DMS 273 (cell line): ENCODE data around the gene SH2D1A.
A peak's percentile ranks its signal among the peaks of the same experiment; 100 is the strongest.
"Not testable (repeated sequence)": the region's sequence is repeated elsewhere in the genome, so short reads cannot be mapped to it uniquely, and the experiment has no call there.

ENCODE experiments used
- DNase-seq: peaks from one replicate; lab custom pipeline; 2025; ENCODE audit not compliant: unreplicated experiment; lab: John Stamatoyannopoulos, UW

Gene SH2D1A

DNA sequence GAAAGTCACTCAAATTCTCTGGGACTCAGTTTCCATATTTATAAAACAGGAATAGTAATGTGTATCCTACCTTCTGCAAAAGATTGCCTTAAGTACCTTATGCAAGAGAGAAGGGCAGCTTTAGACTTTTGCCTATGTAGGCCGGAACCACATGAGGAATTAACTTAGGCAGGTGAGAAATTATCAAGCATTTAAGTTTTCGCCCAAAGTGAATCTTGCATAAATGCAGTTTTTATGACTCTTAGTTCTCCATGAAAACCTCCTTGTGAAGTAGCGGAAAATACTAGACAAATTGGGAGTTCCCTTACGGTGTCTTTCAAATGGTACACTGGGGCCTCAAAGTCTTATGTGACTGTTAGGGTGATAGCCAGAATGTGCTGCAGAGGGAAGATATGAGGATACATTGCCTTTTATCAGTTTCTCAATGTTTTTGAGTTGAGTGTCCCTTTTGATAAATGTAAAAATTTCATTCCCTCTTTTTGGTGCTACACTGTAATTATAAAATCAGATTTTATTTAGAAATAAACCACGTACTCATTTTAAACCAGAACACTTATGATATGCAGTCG, 2.6 kb downstream of the SH2D1A start:
- no peak for DNase-seq

DNA sequence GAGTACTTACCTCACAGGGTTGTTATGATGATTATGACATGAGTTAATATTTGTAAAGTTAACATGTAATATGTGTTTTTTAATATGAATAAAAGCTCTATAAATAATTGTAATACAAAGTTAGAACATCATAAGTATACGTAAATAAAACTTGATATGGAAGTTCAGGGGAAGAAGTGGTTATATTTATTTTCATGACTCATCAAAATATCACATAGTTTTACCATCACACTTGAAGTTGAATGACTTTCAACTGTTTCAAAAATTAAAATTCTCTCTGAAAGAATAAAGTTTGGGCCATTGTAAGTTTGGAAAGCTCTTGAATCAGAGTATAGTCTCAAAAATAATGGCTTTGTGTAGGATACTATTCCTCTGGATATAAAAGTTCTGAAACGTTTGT, 8.3 kb downstream of the SH2D1A start:
- no peak for DNase-seq

DNA sequence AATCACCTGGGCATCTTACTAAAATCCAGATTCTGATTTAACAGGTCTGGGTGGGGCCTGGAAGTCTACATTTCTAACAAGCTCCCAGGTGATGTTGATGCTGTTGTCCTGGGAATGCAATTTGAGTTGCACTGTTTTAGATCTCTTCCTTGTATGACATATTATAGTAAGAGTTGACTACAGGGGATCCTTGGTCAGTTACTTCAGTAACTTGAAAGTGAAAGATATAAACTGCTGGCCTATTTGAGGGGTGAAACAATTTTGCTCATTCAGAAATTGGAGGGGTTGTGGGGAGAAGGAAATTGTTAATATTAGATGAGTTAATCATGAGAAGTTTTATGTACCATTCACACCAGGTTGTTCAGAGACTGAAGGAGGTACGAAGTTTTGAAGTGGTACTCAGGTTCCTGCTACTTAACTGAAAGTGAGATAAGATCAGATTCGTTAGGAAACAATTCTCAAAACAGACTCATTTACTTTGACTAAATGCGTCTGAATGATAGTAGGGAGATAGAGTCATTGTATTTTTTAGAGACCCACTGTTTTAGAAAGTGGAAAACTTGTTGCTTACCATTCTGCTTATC, 12.5 kb downstream of the SH2D1A start:
- DNase-seq = no peak

DNA sequence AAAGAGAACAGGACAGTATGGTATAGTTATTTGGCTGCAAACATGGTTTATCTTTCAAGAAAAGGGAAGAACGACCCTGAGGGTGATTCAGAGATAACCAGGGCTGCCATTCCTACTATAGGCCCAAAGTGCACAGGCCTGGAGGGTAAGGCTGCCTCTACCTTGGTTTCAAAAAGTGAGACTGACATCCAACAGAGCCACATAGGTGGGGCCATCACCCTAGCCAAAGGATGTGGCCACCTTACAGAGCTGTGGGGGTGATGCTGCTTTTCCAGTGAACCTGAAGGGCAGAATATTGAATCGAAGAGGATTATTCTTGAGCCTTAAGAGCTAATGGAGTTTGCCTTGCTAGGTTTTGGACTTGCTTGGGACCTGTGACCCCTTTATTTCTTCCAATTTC, 15.7 kb downstream of the SH2D1A start:
- DNase-seq = no peak

DNA sequence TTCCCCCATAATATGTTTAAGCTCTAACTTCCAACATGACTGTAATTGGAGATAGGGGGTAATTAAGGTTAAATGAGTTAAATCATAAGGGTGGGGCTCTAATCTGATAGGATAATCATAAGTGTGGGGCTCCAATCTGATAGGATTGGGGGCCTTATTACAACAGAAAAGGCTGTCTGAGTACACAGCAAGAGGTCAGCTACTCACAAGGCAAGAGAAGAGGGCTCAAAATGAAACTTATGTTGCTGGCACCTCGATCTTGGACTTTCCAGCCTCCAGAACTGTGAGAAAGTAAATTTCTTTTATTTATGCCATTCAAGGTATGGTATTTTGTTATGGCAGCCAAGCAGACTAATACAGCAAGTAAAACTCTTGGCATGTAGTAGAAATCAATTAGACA, 16.4 kb downstream of the SH2D1A start:
- no peak for DNase-seq

DNA sequence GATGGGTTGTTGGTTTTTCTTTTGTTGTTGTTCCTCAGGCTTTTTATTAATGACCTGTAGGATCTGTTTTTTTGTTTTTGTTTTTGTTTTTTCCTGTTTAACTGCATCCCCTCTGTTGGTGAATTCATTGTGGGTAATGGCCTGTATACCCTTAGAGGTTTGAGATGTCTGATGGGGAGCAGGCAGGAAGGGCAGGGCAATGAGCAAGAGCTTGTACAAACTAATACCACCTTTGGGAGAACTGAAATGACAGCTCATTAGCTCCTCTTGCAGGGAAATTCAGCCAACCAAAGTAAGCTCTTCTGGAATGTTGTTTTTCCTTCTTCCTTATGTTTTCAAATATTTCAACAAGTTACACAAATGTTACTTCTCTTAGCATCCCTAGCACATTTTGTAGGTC, 23.4 kb downstream of the SH2D1A start:
- no peak for DNase-seq

DNA sequence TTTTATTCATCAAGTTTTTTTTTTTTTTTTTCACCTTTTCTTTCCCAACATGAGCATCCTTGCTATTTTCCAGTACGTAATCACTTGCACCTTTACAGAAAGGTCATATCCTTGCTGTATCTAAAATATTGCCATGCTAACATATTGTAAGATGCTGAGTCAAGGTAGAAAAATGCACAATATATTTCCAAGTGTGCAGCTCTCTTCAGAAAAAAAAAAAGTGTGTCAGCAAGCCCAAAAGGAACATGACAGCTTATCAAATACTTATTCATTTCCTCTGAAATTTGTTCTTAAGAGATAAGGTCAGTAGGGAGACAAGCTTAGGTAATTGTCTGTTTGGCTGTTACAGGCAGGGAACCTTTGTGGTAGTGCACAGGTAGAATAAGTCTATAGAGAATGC, 27.0 kb downstream of the SH2D1A start:
- no peak for DNase-seq

DNA sequence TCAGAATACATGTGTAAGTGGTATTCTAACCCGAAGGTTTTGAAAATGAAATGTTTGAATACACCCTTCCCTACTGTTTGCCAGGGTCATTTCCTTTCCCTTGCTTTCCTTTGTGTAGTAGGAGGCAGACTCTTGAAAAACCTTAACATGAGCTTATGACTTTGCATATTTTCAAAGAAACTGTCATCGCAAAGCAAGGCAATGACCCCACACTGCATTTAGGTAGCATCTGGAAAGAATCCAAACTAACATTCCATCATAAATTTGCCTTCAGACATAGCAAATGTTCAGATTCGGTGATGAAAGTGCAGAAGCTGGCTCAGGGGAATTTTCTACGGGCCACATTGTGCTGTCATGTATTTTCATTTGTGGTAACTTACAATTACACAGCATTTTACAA, 32.3 kb downstream of the SH2D1A start:
- no peak for DNase-seq

DNA sequence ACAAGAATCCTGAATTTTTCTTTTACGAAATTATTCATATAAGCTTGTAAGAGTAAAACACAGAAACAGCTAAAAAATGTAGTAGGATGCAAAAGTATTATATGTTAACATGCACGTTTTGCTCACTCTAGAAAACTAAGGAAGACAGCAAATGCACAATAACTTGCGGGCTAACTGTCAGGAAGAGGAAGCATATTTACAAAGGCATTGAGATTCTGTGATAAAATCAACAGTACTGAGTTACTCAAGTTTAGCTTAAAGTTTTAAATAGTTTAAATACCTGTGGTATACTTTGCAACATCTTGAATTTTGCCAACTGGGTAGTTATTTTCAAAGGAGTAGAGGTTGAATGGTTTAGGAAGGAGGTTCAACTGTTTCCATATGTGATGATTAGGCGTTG, 37.0 kb downstream of the SH2D1A start:
- DNase-seq = no peak

DNA sequence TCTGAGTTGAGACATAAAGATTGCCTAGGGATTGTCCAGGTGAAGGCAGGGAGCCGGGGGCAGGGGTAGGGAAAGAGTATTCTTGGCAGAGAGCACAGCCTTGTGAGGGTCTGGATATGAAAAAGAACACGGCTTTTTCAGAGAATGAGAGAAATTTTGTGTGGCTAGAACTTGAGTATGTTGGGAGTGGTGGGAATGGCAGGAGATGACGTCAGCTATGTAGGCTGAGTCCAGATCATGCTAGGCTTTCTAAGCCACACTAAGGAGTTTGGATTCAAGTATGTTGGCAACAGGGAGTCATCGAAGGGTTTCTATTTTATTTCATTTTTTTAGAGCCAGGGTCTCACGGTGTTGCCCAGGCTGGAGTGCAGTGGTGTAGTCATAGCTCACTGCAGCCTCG, 40.0 kb downstream of the SH2D1A start:
- DNase-seq = no peak

DNA sequence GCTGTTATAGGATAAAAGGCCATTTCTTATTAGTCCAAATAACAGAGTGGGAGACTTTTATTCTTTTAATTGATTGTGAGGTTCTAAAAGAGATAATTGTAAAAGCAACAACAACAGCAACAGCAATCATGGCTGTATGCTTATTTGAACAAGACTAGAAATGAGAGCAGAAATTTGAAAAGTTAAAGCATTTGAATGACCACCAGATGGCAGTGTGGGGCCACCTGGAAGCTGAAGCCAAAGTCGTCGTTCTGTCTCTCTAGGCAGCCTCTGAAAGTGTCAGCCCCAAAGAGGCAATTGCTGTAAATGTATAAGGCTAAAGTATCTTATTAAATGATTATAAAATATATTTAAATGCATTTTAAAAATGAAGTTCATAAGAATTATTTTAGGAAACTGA, 42.2 kb downstream of the SH2D1A start:
- DNase-seq = peak; percentile 74

DNA sequence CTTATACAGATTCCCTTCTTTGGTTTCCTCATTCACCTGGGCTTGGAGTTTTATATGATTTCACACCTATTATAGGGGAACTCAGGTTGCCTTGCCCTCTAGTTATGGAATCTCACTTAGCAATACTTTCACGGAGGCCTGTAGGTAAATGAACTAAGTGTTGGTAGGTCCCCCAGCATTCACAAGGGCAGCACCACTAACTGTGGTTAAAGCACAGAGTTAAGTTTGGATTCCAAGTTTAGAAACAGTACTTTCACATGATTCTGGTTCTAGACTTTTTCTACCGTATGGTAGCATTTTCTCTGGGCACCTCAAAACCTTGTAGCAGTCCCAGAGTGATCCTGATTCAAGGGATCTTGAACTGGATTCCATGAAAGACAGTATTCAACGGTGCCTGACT, 46.4 kb downstream of the SH2D1A start:
- DNase-seq = no peak

DNA sequence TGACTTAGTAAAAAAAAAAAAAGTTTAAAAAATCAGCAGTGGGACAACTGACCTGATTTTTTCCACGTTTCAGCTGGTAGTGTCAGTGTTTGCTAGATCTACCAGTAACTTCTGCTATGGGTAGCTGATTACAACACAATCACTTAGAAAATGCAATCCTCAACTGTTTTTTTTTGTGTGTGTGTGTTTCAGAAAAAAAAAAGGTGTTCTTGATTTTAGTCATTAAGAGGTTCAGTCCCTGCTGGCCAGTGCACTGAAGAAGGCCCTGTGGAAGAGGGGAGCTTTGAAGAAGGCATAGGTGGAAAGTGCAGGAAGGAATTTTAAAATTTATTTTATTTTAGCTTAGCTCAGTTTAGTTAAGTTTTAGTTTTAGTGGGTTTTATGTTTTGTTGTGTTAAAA, 46.9 kb downstream of the SH2D1A start:
- no peak for DNase-seq

DNA sequence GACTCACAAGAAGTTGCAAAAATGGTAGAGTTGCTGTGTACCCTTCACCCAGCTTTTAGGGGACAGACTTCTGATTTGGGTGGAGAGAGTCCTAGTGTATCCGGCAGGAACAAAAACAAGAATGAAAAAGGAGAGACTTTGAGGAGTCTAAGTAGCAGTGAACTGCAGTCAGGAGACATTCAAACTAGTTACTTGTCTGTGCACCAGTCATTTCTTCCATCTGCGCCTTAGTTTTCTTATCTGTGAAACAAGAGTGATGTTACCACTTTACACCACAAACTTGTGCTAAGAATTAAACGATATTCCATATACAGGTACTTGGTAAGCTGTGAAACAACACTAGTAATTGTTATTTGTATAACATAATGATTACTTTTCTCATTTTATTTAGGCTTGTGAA, 47.3 kb downstream of the SH2D1A start:
- no peak for DNase-seq

DNA sequence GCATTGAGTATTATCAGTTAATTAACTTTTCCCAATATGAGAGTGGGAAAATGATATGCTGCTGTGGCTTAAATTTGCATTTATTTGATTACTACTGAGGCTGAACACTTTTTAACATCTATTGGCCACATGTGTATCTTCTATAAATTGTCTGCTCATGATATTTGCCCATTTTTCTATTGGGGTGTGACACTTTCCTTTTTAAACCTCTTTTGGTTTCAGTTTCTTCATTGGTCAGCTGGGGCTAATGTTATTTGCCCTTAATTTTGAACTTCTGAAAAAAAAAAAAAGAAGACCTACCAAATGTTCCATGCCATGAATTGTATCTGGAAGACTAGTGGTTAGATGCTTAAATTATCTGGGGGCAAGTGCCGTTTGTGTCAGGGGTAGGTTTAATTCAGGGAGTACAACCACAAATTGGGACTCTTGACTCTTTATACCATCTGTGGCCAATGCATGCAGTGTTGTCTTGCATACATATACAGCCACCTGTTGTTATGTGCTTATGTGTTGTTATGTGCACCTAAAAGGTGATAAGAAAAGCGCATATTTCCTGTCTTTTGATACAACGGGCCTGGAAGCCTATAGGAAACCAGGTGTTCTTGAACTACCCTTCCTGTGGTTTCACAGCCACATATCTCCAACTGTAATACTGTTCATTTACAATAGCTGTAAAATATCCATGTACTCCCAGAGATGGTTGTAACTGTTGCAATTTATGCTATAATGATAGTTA, 49.0 kb downstream of the SH2D1A start:
- DNase-seq = no peak

DNA sequence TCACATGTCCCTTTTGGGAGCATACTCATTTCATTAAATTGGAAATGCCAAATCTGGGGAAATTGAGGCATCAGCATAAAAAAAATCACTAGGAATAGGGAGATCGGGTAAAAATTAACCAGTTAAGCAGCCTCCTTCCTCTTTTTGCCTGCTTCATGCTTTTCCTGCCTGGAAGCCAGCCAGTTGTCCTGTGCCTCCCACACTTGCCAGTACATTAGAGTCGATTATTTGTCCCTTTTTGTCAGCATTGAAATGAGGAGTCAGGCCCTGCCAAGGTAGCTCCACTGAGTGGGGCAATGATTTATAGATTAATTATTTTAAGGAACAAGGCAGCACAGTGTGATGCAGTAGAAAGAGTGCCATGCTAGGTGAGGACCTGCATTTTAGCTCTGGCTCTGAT, 55.3 kb downstream of the SH2D1A start:
- no peak for DNase-seq

DNA sequence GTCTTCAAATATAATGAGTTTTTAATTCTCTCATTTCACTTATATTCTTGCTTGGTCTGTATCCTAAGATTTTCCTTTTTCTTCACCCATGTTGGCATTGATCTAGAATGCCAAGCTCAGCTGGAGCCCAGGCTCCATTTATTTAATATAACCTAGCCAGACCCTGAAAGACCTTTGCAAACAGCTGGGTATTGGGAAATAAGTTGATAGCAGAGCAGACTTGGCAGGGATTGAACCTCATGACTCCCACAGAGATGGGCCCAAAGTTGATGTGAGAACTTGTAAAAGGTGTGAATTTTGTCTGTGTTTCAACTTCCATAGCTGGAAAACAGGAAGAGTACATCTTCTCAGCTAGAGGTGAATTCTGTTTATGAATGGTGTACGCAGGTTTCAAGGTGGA, 59.5 kb downstream of the SH2D1A start:
- no peak for DNase-seq

DNA sequence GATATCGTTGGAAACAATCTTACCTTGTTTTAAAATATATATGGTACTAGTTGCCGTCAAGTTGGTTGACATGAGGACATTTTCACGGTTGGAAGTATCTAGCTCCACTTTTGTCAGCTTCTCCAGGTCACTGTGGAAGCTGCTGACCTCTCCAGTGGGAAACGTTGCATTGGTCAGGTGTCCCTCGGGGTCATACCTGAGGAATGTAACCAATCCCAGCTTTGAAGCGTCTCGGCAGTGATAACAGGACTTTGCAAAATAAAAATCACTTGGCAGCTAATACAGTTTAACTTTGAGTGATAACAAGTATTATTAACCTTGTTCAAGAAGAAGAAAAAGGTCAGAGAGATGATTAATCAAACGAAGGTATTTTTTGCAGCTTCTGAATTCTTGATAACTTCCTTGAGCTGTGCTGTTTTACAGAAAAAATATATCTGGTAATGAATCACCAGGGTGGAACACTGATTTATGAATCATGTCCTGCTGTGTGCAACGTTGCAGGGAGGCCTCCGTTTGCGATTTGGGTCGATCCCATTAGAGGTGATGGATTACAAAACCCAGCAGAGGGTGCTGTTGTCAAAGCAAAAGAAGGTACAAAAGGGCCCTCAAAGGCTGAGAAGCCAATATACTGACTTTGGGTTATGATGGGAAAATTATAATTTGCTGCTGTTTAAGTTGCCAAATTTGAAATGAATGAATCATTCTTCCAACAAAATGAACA, 60.1 kb downstream of the SH2D1A start:
- DNase-seq = peak; percentile 82

DNA sequence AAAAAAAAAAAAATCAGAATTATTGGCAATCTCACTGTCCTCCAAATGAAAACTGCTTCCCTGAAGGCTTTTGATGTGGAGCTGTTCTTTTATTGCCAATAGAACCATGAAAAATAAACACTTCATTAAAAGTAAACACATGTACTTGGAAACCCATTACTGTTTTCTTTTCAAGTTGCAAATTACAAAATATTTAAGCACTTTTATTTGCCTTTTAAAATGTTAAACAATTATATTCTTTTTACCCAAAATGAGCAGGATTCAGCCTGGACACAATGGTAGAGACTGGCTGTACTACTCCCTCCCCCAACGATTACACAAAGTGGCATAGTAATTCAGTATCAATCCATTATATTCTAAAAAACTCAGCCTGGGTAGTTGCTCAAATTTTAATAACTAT, 60.9 kb downstream of the SH2D1A start:
- no peak for DNase-seq

DNA sequence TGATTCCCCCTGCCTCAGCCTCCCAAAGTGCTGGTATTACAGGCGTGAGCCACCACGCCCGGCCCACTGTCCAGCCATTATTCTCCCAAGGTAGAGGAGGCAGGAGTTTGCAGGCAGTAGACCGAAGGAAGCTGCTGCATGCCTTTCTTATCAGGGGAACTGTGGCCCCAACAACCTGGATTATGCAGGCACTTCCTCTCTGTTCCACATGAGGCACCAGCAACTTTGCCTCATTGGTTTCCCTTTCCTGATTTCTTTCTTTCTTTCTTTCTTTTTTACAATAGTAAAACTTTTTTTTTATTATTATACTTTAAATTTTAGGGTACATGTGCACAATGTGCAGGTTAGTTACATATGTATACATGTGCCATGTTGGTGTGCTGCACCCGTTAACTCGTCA, 62.0 kb downstream of the SH2D1A start:
- not testable (repeated sequence) for DNase-seq

DNA sequence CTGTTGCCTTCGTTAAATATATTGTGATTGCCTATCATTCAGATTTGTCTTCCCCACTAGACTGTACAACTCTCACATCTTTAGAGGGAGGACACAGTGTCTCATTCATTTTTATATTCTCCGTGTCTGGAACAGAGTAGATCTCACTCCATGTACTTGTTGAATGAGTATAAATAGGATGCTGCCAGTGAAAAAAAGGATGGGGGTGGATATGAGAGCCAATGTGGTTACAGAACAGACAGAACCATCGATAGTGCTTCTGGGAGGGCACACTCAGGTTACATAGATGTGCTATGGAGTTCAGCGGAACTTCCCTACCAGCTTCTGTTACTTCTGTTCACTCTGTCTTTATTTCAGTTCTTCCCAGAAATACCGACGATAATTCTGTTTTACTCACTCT, 66.9 kb downstream of the SH2D1A start:
- DNase-seq = no peak

DNA sequence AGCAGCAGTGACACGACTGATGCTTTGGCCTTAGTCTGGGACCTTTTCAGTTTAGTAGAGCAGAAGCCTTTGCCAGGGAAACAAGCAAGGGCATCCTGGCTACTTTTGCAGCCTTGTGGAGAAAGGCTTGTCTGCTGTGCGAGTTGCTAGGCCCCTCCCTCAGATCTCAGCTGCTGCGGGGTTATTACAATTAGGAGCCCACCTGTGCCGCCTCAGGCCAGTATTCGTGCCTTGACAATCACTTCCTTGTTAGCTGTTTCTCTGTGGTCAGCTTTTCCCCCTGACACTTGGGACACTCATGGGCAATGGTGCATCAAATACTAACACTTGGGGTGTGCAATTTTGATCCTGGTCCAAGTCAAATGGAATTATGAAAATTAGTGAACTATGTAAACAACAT, 67.9 kb downstream of the SH2D1A start:
- no peak for DNase-seq
